Measurements from ENCODE around the gene CNPY1. TPM values are rescaled to one million over a fixed set of nuclear protein-coding genes. Genes with fewer than 3 reads are reported as not detected.

Gene CNPY1
- total RNA-seq, 1 experiment from 2014 or later, result not detected

DNA sequence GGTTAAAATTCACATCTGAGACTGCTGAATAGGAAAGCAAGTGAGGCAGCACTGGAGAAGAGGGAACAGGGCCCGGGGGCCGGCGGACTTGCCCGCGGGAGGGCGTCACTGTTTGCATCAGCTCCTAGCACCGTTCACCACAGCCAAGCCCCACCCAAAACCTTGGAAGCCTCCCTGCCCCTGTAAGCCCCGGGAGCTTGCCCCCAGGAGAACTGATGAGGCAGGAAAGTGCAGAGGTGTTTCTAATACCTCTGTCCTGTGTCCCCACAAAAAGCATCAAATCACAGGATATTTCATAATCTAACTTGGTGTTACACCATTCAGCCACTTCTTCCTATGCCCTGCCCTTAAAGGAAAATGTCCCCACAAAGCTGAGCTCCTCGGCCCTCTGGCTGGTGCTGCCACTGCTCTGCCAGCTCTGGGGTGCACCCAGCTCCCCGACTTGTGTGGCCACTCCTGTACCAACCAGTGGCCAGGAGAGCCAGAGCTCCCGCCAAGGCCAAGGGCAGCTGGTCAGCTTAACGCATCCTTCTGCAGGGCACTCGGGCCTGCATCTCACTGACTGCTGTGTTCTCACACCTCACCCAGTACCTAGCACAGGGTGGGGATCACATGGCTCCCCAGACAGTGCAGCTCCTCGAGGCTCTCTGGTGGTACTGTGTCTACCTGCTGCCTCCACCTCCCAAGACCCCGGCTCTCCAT, 47.3 kb upstream of the CNPY1 start:
- H3K27me3 ChIP-seq (ENCODE audit: insufficient read depth, low read length), result no peaks in the 10 kb centered on the region
- no peak overlapping the region for H2BK5ac ChIP-seq (ENCODE audit: insufficient read length, low read length)
- no peak overlapping the region for H3K4me2 ChIP-seq (ENCODE audit: insufficient read depth, insufficient read length, low read length)
- no peak overlapping the region for H2BK15ac ChIP-seq (ENCODE audit: low read depth, low read length)
- H4K91ac ChIP-seq (ENCODE audit: insufficient read length, low read depth, low read length), result no peak overlapping the region
- Mint-ChIP-seq H3K27me3 (ENCODE audit: low read depth) (no peaks in the 10 kb centered on the region; the same call in 1 of the 2 replicates), H3K9me3 (no peaks in the 10 kb centered on the region), H3K4me3 (no peak overlapping the region), H3K27ac (no peak overlapping the region; a peak in 1 of 7 replicates), H3K36me3 (ENCODE audit: insufficient read depth in 1 of 3, low read depth in 3 of 3) (no peaks in the 10 kb centered on the region; a peak in 1 of 7 replicates), H3K4me1 (peaks cover 14 to 22% of the 10 kb centered on the region in 2 experiments)
- no peak overlapping the region for H4K5ac ChIP-seq (ENCODE audit: insufficient read length, low read depth, low read length)
- H4K20me1 ChIP-seq (ENCODE audit: control insufficient read depth, insufficient read depth, insufficient read length), result no peaks in the 10 kb centered on the region
- H3K56ac ChIP-seq (ENCODE audit: insufficient read length, low read depth, low read length), result no peak overlapping the region
- no peaks in the 10 kb centered on the region for H3K79me2 ChIP-seq (ENCODE audit: insufficient read depth, low read length)
- no peak overlapping the region for H3K14ac ChIP-seq (ENCODE audit: insufficient read depth, low read length)
- H3K4ac ChIP-seq (ENCODE audit: low read depth, low read length), result no peak overlapping the region
- H4K8ac ChIP-seq (replicated peaks; ENCODE audit: insufficient read length, low read depth, low read length), result no peak overlapping the region
- H2BK12ac ChIP-seq (ENCODE audit: insufficient read length, low read depth, low read length), result no peak overlapping the region
- TF ChIP-seq, protein P1, sequence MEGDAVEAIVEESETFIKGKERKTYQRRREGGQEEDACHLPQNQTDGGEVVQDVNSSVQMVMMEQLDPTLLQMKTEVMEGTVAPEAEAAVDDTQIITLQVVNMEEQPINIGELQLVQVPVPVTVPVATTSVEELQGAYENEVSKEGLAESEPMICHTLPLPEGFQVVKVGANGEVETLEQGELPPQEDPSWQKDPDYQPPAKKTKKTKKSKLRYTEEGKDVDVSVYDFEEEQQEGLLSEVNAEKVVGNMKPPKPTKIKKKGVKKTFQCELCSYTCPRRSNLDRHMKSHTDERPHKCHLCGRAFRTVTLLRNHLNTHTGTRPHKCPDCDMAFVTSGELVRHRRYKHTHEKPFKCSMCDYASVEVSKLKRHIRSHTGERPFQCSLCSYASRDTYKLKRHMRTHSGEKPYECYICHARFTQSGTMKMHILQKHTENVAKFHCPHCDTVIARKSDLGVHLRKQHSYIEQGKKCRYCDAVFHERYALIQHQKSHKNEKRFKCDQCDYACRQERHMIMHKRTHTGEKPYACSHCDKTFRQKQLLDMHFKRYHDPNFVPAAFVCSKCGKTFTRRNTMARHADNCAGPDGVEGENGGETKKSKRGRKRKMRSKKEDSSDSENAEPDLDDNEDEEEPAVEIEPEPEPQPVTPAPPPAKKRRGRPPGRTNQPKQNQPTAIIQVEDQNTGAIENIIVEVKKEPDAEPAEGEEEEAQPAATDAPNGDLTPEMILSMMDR (conservative IDR thresholded peaks at IDR 0.05), result no peak
- no peak overlapping the region for H3T11ph ChIP-seq (ENCODE audit: low read length)
- H3K23ac ChIP-seq (ENCODE audit: insufficient read length, low read depth, low read length), result no peak overlapping the region
- no peak overlapping the region for H3K18ac ChIP-seq (ENCODE audit: insufficient read length, low read depth, low read length)
- DNase-seq, result no peak
- H3K9me3 ChIP-seq (ENCODE audit: control insufficient read depth, low read depth, low read length), result no peaks in the 10 kb centered on the region
- peaks cover 4% of the 10 kb centered on the region; the same call in 1 of the 2 replicates for H3K4me1 ChIP-seq (ENCODE audit: insufficient read depth, low read length)
- no peak overlapping the region for H2AK5ac ChIP-seq (ENCODE audit: insufficient read length, low read length)
- no peak overlapping the region for H2BK120ac ChIP-seq (ENCODE audit: low read depth, low read length, poor library complexity, severe bottlenecking)
- H2BK20ac ChIP-seq (ENCODE audit: low read depth, low read length, poor library complexity, severe bottlenecking), result no peak overlapping the region
- no peak overlapping the region for H3K9ac ChIP-seq (ENCODE audit: extremely low read depth, insufficient read length, low read length)
- H2AFZ ChIP-seq (ENCODE audit: low read length), result no peak overlapping the region
- no peak overlapping the region for H3K27ac ChIP-seq (ENCODE audit: insufficient read length, low read depth, low read length)
- H3K79me1 ChIP-seq (ENCODE audit: insufficient read depth, low read depth, low read length, poor library complexity, severe bottlenecking), result no peaks in the 10 kb centered on the region
- H3K23me2 ChIP-seq (ENCODE audit: insufficient read length, low read depth, low read length, poor library complexity, severe bottlenecking), result no peaks in the 10 kb centered on the region
- WGBS (ENCODE audit: extremely low coverage, insufficient read length, low lambda C conversion rate), result no CpG with 5 or more reads among the region's 15 CpGs

All from H9 (cell line).